Ovary (tissue), 3 donors: Measurements from ENCODE around the gene EXOC2.

Source experiments
- POLR2A ChIP-seq: fragments of 450-650 bp; IDR thresholded peaks from one replicate; pipeline ENCODE4 v1.6.1; 2017; ENCODE audit warnings: antibody characterized with exemption, mild to moderate bottlenecking, moderate library complexity
- TF ChIP-seq, protein P1 (sequence below), 3 donors: fragments of 450-650 bp in 2 of 3; fragments of 200-600 bp in 1 of 3; IDR thresholded peaks; one replicate each; pipeline versions ENCODE4 v1.5.1 to v1.8.0; 2016 to 2022; ENCODE audit warnings: antibody characterized with exemption in 3 of 3, mild to moderate bottlenecking in 1 of 3
- donor health status: DM: no; HTN: no; CAD: no.

- TF ChIP-seq, protein P1, sequence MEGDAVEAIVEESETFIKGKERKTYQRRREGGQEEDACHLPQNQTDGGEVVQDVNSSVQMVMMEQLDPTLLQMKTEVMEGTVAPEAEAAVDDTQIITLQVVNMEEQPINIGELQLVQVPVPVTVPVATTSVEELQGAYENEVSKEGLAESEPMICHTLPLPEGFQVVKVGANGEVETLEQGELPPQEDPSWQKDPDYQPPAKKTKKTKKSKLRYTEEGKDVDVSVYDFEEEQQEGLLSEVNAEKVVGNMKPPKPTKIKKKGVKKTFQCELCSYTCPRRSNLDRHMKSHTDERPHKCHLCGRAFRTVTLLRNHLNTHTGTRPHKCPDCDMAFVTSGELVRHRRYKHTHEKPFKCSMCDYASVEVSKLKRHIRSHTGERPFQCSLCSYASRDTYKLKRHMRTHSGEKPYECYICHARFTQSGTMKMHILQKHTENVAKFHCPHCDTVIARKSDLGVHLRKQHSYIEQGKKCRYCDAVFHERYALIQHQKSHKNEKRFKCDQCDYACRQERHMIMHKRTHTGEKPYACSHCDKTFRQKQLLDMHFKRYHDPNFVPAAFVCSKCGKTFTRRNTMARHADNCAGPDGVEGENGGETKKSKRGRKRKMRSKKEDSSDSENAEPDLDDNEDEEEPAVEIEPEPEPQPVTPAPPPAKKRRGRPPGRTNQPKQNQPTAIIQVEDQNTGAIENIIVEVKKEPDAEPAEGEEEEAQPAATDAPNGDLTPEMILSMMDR (IDR thresholded peaks at IDR 0.05): no peak
- no peak for TF ChIP-seq POLR2A
Measured at GRCh38 chr6:589090-589489, 103.8 kb downstream of the EXOC2 start.
